HL-60 (cell line): ENCODE measurements around the gene ELP4.
"Not testable (repeated sequence)": the region's sequence is repeated elsewhere in the genome, so short reads cannot be mapped to it uniquely, and the experiment has no call there.

Experiments
- GABPA ChIP-seq: IDR thresholded peaks from 2 replicates; pipeline ENCODE4 v1.6.1; 2012; ENCODE audit warnings: low read depth
- POLR2AphosphoS5 ChIP-seq: IDR thresholded peaks from 2 replicates; pipeline ENCODE4 v1.6.1; 2012; ENCODE audit warnings: low read depth
- TF ChIP-seq, protein P1 (sequence below): IDR thresholded peaks from one replicate; pipeline ENCODE4 v1.5.1; 2011; ENCODE audit warnings: low read length, control low read depth, inconsistent platforms; ENCODE audit not compliant: insufficient read depth

DNA sequence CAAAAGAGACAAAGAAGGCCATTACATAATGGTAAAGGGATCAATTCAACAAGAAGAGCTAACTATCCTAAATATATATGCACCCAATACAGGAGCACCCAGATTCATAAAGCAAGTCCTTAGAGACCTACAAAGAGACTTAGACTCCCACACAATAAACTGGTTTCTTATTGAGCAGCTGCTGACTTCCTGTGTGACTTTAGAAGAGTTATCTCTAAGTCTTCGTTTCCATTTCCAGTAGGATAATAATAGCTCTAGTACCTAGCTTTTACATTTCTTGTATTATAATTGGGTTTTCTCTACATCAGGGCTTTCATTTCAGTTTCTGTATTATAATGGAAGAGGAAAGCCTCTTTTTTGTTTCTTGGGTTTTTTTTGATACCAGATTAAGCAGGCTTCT lies 187.5 kb downstream of the ELP4 start:
- TF ChIP-seq, protein P1, sequence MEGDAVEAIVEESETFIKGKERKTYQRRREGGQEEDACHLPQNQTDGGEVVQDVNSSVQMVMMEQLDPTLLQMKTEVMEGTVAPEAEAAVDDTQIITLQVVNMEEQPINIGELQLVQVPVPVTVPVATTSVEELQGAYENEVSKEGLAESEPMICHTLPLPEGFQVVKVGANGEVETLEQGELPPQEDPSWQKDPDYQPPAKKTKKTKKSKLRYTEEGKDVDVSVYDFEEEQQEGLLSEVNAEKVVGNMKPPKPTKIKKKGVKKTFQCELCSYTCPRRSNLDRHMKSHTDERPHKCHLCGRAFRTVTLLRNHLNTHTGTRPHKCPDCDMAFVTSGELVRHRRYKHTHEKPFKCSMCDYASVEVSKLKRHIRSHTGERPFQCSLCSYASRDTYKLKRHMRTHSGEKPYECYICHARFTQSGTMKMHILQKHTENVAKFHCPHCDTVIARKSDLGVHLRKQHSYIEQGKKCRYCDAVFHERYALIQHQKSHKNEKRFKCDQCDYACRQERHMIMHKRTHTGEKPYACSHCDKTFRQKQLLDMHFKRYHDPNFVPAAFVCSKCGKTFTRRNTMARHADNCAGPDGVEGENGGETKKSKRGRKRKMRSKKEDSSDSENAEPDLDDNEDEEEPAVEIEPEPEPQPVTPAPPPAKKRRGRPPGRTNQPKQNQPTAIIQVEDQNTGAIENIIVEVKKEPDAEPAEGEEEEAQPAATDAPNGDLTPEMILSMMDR: not testable (repeated sequence)
- TF ChIP-seq GABPA, POLR2AphosphoS5: not testable (repeated sequence)
